ENCODE results near the gene SLC38A3. TPM values are rescaled to one million over a fixed set of nuclear protein-coding genes. Genes with fewer than 3 reads are reported as not detected.

Gene SLC38A3
- total and polyA plus RNA-seq, 2 of the 8 experiments (the other 6 are each of a cell fraction or from before 2014, with no cell fraction given) = 1.2 to 3.7 TPM

DNA sequence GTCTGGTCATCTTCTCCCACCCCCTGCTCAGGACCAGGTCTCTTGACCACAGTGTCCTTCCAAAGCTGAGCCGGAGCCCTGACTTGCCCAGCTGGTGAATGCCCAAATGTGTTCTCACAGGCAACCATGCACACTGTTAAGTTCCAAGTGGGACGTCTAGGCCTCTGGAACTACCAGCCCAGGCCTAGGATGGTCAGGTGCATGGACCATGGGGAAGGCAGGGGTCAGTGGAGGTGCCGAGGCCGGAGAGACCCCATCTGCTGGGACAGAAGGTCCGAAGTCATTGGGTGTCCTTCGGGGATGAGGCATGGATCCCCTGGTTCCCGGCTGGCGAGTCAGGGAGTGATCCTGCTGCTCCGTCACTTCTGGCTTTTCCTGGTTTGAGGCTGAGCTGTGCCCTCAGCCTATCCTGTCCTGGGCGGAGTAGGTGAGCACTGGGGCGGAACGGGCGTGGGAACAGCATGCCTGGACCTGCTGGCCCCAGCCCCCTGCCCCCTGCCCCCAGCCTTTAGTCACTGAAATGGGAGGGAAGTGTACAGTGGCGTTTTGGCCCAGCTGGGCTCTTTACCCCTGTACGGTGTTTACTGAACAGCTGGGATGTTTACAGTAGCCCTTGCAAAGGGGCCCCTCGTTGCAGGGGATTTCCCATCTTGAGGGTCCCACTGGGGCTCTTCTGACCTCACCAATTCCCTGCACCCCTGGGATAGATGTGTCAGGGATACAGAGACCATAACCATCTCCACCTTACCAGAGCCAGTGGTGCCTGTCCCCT, 37.8 kb upstream of the SLC38A3 start:
- Histone ChIP-seq H3K9ac (replicated peaks in 1 of 4; ENCODE audit: extremely low read depth in 1 of 4, low read depth in 3 of 4, low read length in 3 of 4) (no peak overlapping the region), H3K56ac (replicated peaks; ENCODE audit: insufficient read length, low read depth, low read length) (no peak overlapping the region), H4K5ac (ENCODE audit: insufficient read length, low read depth, low read length) (no peak overlapping the region), H4K20me1 (replicated peaks in 1 of 2; ENCODE audit: control insufficient read depth in 1 of 2, insufficient read depth in 2 of 2, low read length in 2 of 2) (peaks cover 6 to 15% of the 10 kb centered on the region in 2 experiments), H2BK5ac (ENCODE audit: low read depth, low read length) (peak overlapping the region; percentile 87), H3K4me3 (ENCODE audit: extremely low read depth in 1 of 4, insufficient read depth in 2 of 4, low read depth in 3 of 4, low read length in 4 of 4) (no peak overlapping the region), H3K27ac (ENCODE audit: low read depth, low read length) (peak overlapping the region; percentile 0; the same call in 1 of the 2 replicates), H2BK20ac (ENCODE audit: low read length) (peak overlapping the region; percentile 61; the same call in 1 of the 2 replicates), H2BK15ac (ENCODE audit: low read length) (peak overlapping the region; percentile 61; the same call in 1 of the 2 replicates), H2AFZ (ENCODE audit: low read length) (no peak overlapping the region), H2BK120ac (replicated peaks; ENCODE audit: low read depth, low read length) (no peak overlapping the region), H2BK12ac (ENCODE audit: low read depth, low read length) (0 out of 2 replicates have a peak overlapping the region, but pooled peaks have one; percentile 40), H3K18ac (ENCODE audit: extremely low read depth, low read length) (no peak overlapping the region), H3K79me2 (ENCODE audit: control insufficient read depth in 1 of 2, insufficient read depth in 2 of 2, low read length in 2 of 2) (peaks cover 0 to 20% of the 10 kb centered on the region in 2 experiments; a peak in 2 of 4 replicates), H3K4me1 (replicated peaks in 1 of 4; ENCODE audit: control insufficient read depth in 3 of 4, insufficient read depth in 4 of 4, low read length in 3 of 4) (peaks cover 0 to 28% (median 20%) of the 10 kb centered on the region in 4 experiments; a peak in 6 of 7 replicates), H3K27me3 (replicated peaks in 1 of 4; ENCODE audit: control insufficient read depth in 3 of 4, extremely low read depth in 1 of 4, insufficient read depth in 3 of 4, low read length in 3 of 4) (no peaks in the 10 kb centered on the region), H2AK5ac (ENCODE audit: low read depth, low read length) (0 out of 2 replicates have a peak overlapping the region, but pooled peaks have one; percentile 6), H3K4me2 (ENCODE audit: insufficient read depth in 1 of 2, low read depth in 2 of 2, low read length in 2 of 2) (no peak overlapping the region; a peak in 1 of 4 replicates), H4K8ac (ENCODE audit: extremely low read depth, insufficient read depth, low read length) (no peak overlapping the region; the same call in 1 of the 2 replicates), H3K36me3 (ENCODE audit: control insufficient read depth in 2 of 4, insufficient read depth in 4 of 4, low read length in 3 of 4) (peaks cover 0 to 11% (median 2%) of the 10 kb centered on the region in 4 experiments; a peak in 2 of 8 replicates), H3K79me1 (ENCODE audit: low read depth, low read length) (peaks cover 30% of the 10 kb centered on the region), H3K9me3 (ENCODE audit: insufficient read depth in 2 of 2, low read depth in 1 of 2, low read length in 1 of 2) (no peaks in the 10 kb centered on the region), H3K23me2 (ENCODE audit: low read depth, low read length) (no peaks in the 10 kb centered on the region), H4K91ac (replicated peaks; ENCODE audit: insufficient read length, low read length) (no peak overlapping the region), H3K4ac (replicated peaks; ENCODE audit: insufficient read length, low read depth, low read length) (no peak overlapping the region), H3K23ac (ENCODE audit: insufficient read length) (no peak overlapping the region), H3K14ac (ENCODE audit: insufficient read length) (no peak overlapping the region)
- FAIRE-seq (no peak), DNase-seq (ENCODE audit: low read depth in 1 of 2, low spot score in 2 of 2) (no peak)
- TF ChIP-seq ASH2L (IDR thresholded peaks at IDR 0.05; ENCODE audit: low read length) = no peak
- TF ChIP-seq RAD21 (IDR thresholded peaks at IDR 0.05 in 1 of 2, conservative IDR thresholded peaks at IDR 0.05 in 1 of 2; ENCODE audit: low read depth in 2 of 2, low read length in 2 of 2) = no peak
- TF ChIP-seq BCL11A (IDR thresholded peaks at IDR 0.05; ENCODE audit: low read depth in 2 of 2, low read length in 2 of 2) = no peak
- TF ChIP-seq CBX8 (IDR thresholded peaks at IDR 0.05; ENCODE audit: borderline replicate concordance, low read depth, low read length) = no peak
- TF ChIP-seq CHD2 (IDR thresholded peaks at IDR 0.05; ENCODE audit: low read length) = no peak
- TF ChIP-seq SIRT6 (IDR thresholded peaks at IDR 0.05; ENCODE audit: low read length) = no peak
- no peak for TF ChIP-seq POLR2AphosphoS5 (IDR thresholded peaks at IDR 0.05; ENCODE audit: low read depth, low read length)
- 89% methylated on average over 15 of the region's 16 CpGs; no CpG with 5 or more reads in 1 of the 2 experiments for WGBS, 2 experiments (ENCODE audit: extremely low coverage in 1 of 2, insufficient coverage in 1 of 2, insufficient read length in 1 of 2, insufficient replicate concordance in 2 of 2, low coverage in 1 of 2, low lambda C conversion rate in 2 of 2, missing lambda C conversion rate in 1 of 2)
- ChIA-PET CTCF (ENCODE audit: partially characterized antibody) (interaction anchor here (0.6 to 25.0 kb wide), 4 partner anchors 24 to 79 kb away, joined by 3 to 299 read pairs (median 98); partner anchors contain the start of gene GNAT1), POLR2A (ENCODE audit: partially characterized antibody) (interaction anchor here (1.4 to 3.3 kb wide), 4 partner anchors 9 to 46 kb away, joined by 3 to 19 read pairs (median 9); no protein-coding TSS in a partner anchor)

All from H1 (cell line).